HEK293 (cell line): ENCODE results near the gene THSD4.

ENCODE experiments used
- ATF2 ChIP-seq: fragments of 450-650 bp; formaldehyde crosslinking; IDR thresholded peaks from 2 replicates; pipeline ENCODE4 v1.5.1; 2016; ENCODE audit warnings: missing biosample characterization, missing genetic modification characterization, low read depth
- KLF10 ChIP-seq: fragments of 450-650 bp; IDR thresholded peaks from 2 replicates; pipeline ENCODE4 v1.5.1; 2018; ENCODE audit warnings: missing biosample characterization, mild to moderate bottlenecking, missing genetic modification characterization
- KLF16 ChIP-seq: fragments of 450-650 bp; formaldehyde crosslinking; IDR thresholded peaks from 2 replicates; pipeline ENCODE4 v1.5.1; 2017; ENCODE audit warnings: missing biosample characterization, missing genetic modification characterization
- PRDM2 ChIP-seq: fragments of 450-650 bp; formaldehyde crosslinking; IDR thresholded peaks from 2 replicates; pipeline ENCODE4 v1.5.1; 2016; ENCODE audit warnings: missing biosample characterization, missing genetic modification characterization, borderline replicate concordance
- PRDM6 ChIP-seq: fragments of 450-650 bp; formaldehyde crosslinking; IDR thresholded peaks from 2 replicates; pipeline ENCODE4 v1.5.1; 2017; ENCODE audit warnings: missing biosample characterization, missing genetic modification characterization
- REST ChIP-seq: fragments of 450-650 bp; formaldehyde crosslinking; IDR thresholded peaks from 2 replicates; pipeline ENCODE4 v1.5.1; 2016; ENCODE audit warnings: missing biosample characterization, missing genetic modification characterization
- SP7 ChIP-seq: fragments of 450-650 bp; formaldehyde crosslinking; IDR thresholded peaks from 2 replicates; pipeline ENCODE4 v1.5.1; 2016; ENCODE audit warnings: missing biosample characterization, missing genetic modification characterization
- ZBTB44 ChIP-seq: fragments of 450-650 bp; IDR thresholded peaks from 2 replicates; pipeline ENCODE4 v1.5.1; 2018; ENCODE audit warnings: missing biosample characterization, mild to moderate bottlenecking, missing genetic modification characterization
- ZNF114 ChIP-seq: fragments of 450-650 bp; formaldehyde crosslinking; IDR thresholded peaks from 2 replicates; pipeline ENCODE4 v1.5.0; 2017; ENCODE audit warnings: missing biosample characterization, missing genetic modification characterization
- ZNF121 ChIP-seq: fragments of 450-650 bp; formaldehyde crosslinking; IDR thresholded peaks from 2 replicates; pipeline ENCODE4 v1.5.1; 2016; ENCODE audit warnings: missing biosample characterization, missing genetic modification characterization
- ZNF132 ChIP-seq: fragments of 450-650 bp; formaldehyde crosslinking; IDR thresholded peaks from 2 replicates; pipeline ENCODE4 v1.5.1; 2017; ENCODE audit warnings: missing biosample characterization, missing genetic modification characterization, borderline replicate concordance
- ZNF169 ChIP-seq: fragments of 450-650 bp; formaldehyde crosslinking; IDR thresholded peaks from 2 replicates; pipeline ENCODE4 v1.5.1; 2016; ENCODE audit warnings: missing biosample characterization, missing genetic modification characterization
- ZNF23 ChIP-seq: fragments of 450-650 bp; formaldehyde crosslinking; IDR thresholded peaks from 2 replicates; pipeline ENCODE4 v1.5.1; 2016; ENCODE audit warnings: missing biosample characterization, missing genetic modification characterization, borderline replicate concordance
- ZNF280D ChIP-seq: fragments of 450-650 bp; formaldehyde crosslinking; IDR thresholded peaks from 2 replicates; pipeline ENCODE4 v1.5.1; 2016; ENCODE audit warnings: missing biosample characterization, missing genetic modification characterization
- ZNF350 ChIP-seq: fragments of 450-650 bp; formaldehyde crosslinking; IDR thresholded peaks from 2 replicates; pipeline ENCODE4 v1.5.0; 2017; ENCODE audit warnings: missing biosample characterization, mild to moderate bottlenecking, missing genetic modification characterization
- ZNF558 ChIP-seq: fragments of 450-650 bp; formaldehyde crosslinking; IDR thresholded peaks from 2 replicates; pipeline ENCODE4 v1.5.1; 2016; ENCODE audit warnings: missing biosample characterization, missing genetic modification characterization
- ZNF561 ChIP-seq: fragments of 450-650 bp; IDR thresholded peaks from 2 replicates; pipeline ENCODE4 v1.5.1; 2018; ENCODE audit warnings: missing biosample characterization, missing genetic modification characterization, borderline replicate concordance
- ZNF596 ChIP-seq: fragments of 450-650 bp; IDR thresholded peaks from 2 replicates; pipeline ENCODE4 v1.5.0; 2018; ENCODE audit warnings: missing biosample characterization, mild to moderate bottlenecking, missing genetic modification characterization, moderate library complexity
- ZNF658 ChIP-seq: fragments of 450-650 bp; formaldehyde crosslinking; IDR thresholded peaks from 2 replicates; pipeline ENCODE4; 2016; ENCODE audit warnings: missing biosample characterization, missing genetic modification characterization
- ZNF704 ChIP-seq: fragments of 450-650 bp; formaldehyde crosslinking; IDR thresholded peaks from 2 replicates; pipeline ENCODE4 v1.5.1; 2016; ENCODE audit warnings: missing biosample characterization, missing genetic modification characterization
- ZNF830 ChIP-seq: fragments of 450-650 bp; IDR thresholded peaks from 2 replicates; pipeline ENCODE4 v1.5.0; 2018; ENCODE audit warnings: missing biosample characterization, missing genetic modification characterization, low read depth, mild to moderate bottlenecking, moderate library complexity

The THSD4 gene

GRCh38 chr15:71084264-71084663 lies 31.0 kb upstream of the THSD4 start (continued):
- no peak for TF ChIP-seq PRDM6 (tag by site-specific recombination)
- no peak for TF ChIP-seq ZNF132
- no peak for TF ChIP-seq ZBTB44 (tag by site-specific recombination)
- no peak for TF ChIP-seq ZNF350 (tag by site-specific recombination)
- TF ChIP-seq KLF10 (tag by site-specific recombination): no peak
- 0 out of 2 replicates have a peak, but pooled peaks have one; percentile 64 for TF ChIP-seq ZNF704 (tag by site-specific recombination)
- peak; percentile 92 for TF ChIP-seq ZNF558 (tag by site-specific recombination)
- TF ChIP-seq REST: peak; percentile 82; the same call in 1 of the 2 replicates
- TF ChIP-seq ZNF830 (tag by site-specific recombination): no peak
- TF ChIP-seq ZNF121: peak; percentile 70; the same call in 1 of the 2 replicates
- TF ChIP-seq ZNF23 (tag by site-specific recombination): 0 out of 2 replicates have a peak, but pooled peaks have one; percentile 37
- no peak for TF ChIP-seq ZNF596 (tag by site-specific recombination)
- TF ChIP-seq KLF16: no peak
- no peak for TF ChIP-seq ATF2 (tag by site-specific recombination)
- TF ChIP-seq ZNF280D (tag by site-specific recombination): no peak
- TF ChIP-seq SP7 (tag by site-specific recombination): no peak
- no peak for TF ChIP-seq ZNF114 (tag by site-specific recombination)
- no peak for TF ChIP-seq ZNF169 (tag by site-specific recombination)
- TF ChIP-seq PRDM2 (tag by site-specific recombination): no peak
- no peak for TF ChIP-seq ZNF658 (tag by site-specific recombination)
- TF ChIP-seq ZNF561 (tag by site-specific recombination): no peak
